A673 (cell line): ENCODE measurements around the gene GLCE. TPM values are rescaled to one million over a fixed set of nuclear protein-coding genes. Genes with fewer than 3 reads are reported as not detected.

Source experiments
- BruUV-seq: library from RNA; stranded (reverse); fragments of 400-500 nt; replicated peaks from 2 replicates; lab custom pipeline; 2021; lab: Mats Ljungman, UMichigan
- CTCF ChIA-PET: fragments of 300-600 bp; sonication (Branson Sonifier 250); formaldehyde crosslinking; loops from one replicate; lab custom pipeline; 2022; ENCODE audit warnings: antibody characterized with exemption; lab: Charles Lee
- POLR2A ChIA-PET: fragments of 300-600 bp; sonication (Branson Sonifier 250); formaldehyde crosslinking; loops from one replicate; lab custom pipeline; 2022; ENCODE audit warnings: antibody characterized with exemption; ENCODE audit not compliant: low non-redundant PET; lab: Charles Lee
- DNase-seq: peaks from one replicate; pipeline ENCODE4 v3.0.0-alpha.2; 2015; ENCODE audit warnings: low spot score
- H3K27ac ChIP-seq: fragments of 200-600 bp; sonication (generic); 2 replicates; pipeline ENCODE4 v1.5.1; 2016; ENCODE audit warnings: mixed run types, low read depth, mild to moderate bottlenecking, mixed read lengths, antibody characterized with exemption, low read length; ENCODE audit not compliant: poor library complexity, severe bottlenecking
- H3K27me3 ChIP-seq: fragments of 200-600 bp; sonication (generic); replicated peaks from 2 replicates; pipeline ENCODE4 v1.6.1; 2017; ENCODE audit warnings: mixed run types, low read depth, mild to moderate bottlenecking, mixed read lengths, antibody characterized with exemption, low read length; ENCODE audit not compliant: insufficient read depth, poor library complexity
- H3K36me3 ChIP-seq: fragments of 200-600 bp; sonication (generic); 2 replicates; pipeline ENCODE4 v1.6.1; 2016; ENCODE audit warnings: mixed run types, mild to moderate bottlenecking, mixed read lengths, antibody characterized with exemption, low read length; ENCODE audit not compliant: insufficient read depth, poor library complexity, severe bottlenecking
- H3K4me1 ChIP-seq: fragments of 200-600 bp; sonication (generic); 2 replicates; pipeline ENCODE4 v1.6.1; 2017; ENCODE audit warnings: mixed run types, mild to moderate bottlenecking, mixed read lengths, antibody characterized with exemption, low read length; ENCODE audit not compliant: insufficient read depth, poor library complexity, severe bottlenecking
- H3K4me3 ChIP-seq: fragments of 200-600 bp; sonication (generic); 2 replicates; pipeline ENCODE4 v1.5.1; 2016; ENCODE audit warnings: low read depth, mixed run types, mild to moderate bottlenecking, mixed read lengths, low read length; ENCODE audit not compliant: poor library complexity, severe bottlenecking
- H3K9me3 ChIP-seq: fragments of 200-600 bp; sonication (generic); 2 replicates; pipeline ENCODE4 v1.6.1; 2016; ENCODE audit warnings: mixed run types, low read depth, mild to moderate bottlenecking, mixed read lengths, antibody characterized with exemption, low read length; ENCODE audit not compliant: poor library complexity, severe bottlenecking
- CTCF ChIP-seq: fragments of 300-800, 200-600 bp; sonication (generic); conservative IDR thresholded peaks from 2 replicates; pipeline ENCODE4 v1.5.1; 2017; ENCODE audit warnings: low read depth, mild to moderate bottlenecking, antibody characterized with exemption, low read length, moderate library complexity, mixed read lengths
- EZH2 ChIP-seq: fragments of 200-600 bp; sonication (generic); IDR thresholded peaks from 2 replicates; pipeline ENCODE4 v1.6.1; 2017; ENCODE audit warnings: borderline replicate concordance, low read depth, mild to moderate bottlenecking, mixed read lengths, antibody characterized with exemption, low read length; ENCODE audit not compliant: poor library complexity, severe bottlenecking
- intact Hi-C: fragments of 100-400 bp; cut with micrococcal nuclease; formaldehyde crosslinking; loops from one replicate; pipeline ENCODE4 v1.10.0; 2022; ENCODE audit not compliant: unreplicated experiment
- total RNA-seq: library from RNA; stranded (reverse); gene quantifications from 2 replicates; pipeline ENCODE4 v1.2.3, GENCODE V29; 2021

GLCE gene
- total RNA-seq, 1 experiment from 2014 or later, result 44.6 TPM

GRCh38 chr15:69190091-69190490 is 29.7 kb downstream of the GLCE start:
- TF ChIP-seq EZH2, result no peak
- TF ChIP-seq CTCF, result no peak
- no peak overlapping the region for H3K4me3 ChIP-seq
- no TSS peak for BruUV-seq
- DNase-seq, result no peak
- intact Hi-C loops, result no loop called here
- H3K4me1 ChIP-seq, result peaks cover 15% of the 10 kb centered on the region
- ChIA-PET POLR2A (no interaction called here), CTCF (no interaction called here)
- H3K27ac ChIP-seq, result no peak overlapping the region
- H3K27me3 ChIP-seq, result no peaks in the 10 kb centered on the region
- H3K36me3 ChIP-seq, result peaks cover 3% of the 10 kb centered on the region
- peaks cover 11% of the 10 kb centered on the region for H3K9me3 ChIP-seq

GRCh38 chr15:69190504-69190903 is 30.1 kb downstream of the GLCE start:
- Histone ChIP-seq H3K4me1 (peaks cover 19% of the 10 kb centered on the region), H3K9me3 (peaks cover 11% of the 10 kb centered on the region), H3K4me3 (no peak overlapping the region), H3K27me3 (no peaks in the 10 kb centered on the region), H3K27ac (no peak overlapping the region), H3K36me3 (peaks cover 3% of the 10 kb centered on the region)
- DNase-seq, result no peak
- TF ChIP-seq CTCF (no peak), EZH2 (no peak)
- ChIA-PET POLR2A (no interaction called here), CTCF (no interaction called here)
- intact Hi-C loops, result no loop called here
- no TSS peak for BruUV-seq

GRCh38 chr15:69194025-69194827 is 33.8 kb downstream of the GLCE start:
- CTCF ChIA-PET, result no interaction called here
- Histone ChIP-seq H3K4me1 (peaks cover 19% of the 10 kb centered on the region), H3K4me3 (no peak overlapping the region), H3K27ac (peak overlapping the region; percentile 11), H3K36me3 (peaks cover 3% of the 10 kb centered on the region), H3K9me3 (peaks cover 8% of the 10 kb centered on the region), H3K27me3 (no peaks in the 10 kb centered on the region)
- intact Hi-C loops, result no loop called here
- POLR2A ChIA-PET, result no interaction called here
- DNase-seq, result no peak
- TF ChIP-seq EZH2, result no peak
- TF ChIP-seq CTCF, result no peak
- BruUV-seq, result no TSS peak
